ENCODE results near the gene SLC35F3.

DNA sequence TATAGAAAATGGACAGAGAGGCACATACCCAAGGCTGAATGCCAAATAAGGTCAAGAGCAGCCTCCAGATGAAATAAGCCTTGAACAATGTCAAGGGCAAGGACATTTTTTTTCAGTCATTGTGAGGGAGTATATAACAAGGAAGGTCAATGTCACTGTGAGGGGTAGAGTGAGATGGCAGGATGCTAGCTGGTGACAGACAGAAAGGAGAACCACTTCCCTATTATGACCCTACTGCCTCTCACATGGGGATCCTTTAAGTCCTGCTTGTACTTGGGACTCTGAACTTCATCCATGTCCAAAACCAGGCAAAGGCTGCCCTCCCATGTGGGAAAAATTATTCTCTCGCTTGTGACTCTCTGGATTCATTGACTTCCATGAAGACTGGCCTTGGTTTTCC is 349.3 kb downstream of the SLC35F3 start:
- TF ChIP-seq EZH2phosphoT487 (IDR thresholded peaks at IDR 0.05; ENCODE audit: borderline replicate concordance, low read depth): no peak
- no peak for TF ChIP-seq YY1 (IDR thresholded peaks at IDR 0.05; ENCODE audit: low read depth)
- TF ChIP-seq, protein P1, sequence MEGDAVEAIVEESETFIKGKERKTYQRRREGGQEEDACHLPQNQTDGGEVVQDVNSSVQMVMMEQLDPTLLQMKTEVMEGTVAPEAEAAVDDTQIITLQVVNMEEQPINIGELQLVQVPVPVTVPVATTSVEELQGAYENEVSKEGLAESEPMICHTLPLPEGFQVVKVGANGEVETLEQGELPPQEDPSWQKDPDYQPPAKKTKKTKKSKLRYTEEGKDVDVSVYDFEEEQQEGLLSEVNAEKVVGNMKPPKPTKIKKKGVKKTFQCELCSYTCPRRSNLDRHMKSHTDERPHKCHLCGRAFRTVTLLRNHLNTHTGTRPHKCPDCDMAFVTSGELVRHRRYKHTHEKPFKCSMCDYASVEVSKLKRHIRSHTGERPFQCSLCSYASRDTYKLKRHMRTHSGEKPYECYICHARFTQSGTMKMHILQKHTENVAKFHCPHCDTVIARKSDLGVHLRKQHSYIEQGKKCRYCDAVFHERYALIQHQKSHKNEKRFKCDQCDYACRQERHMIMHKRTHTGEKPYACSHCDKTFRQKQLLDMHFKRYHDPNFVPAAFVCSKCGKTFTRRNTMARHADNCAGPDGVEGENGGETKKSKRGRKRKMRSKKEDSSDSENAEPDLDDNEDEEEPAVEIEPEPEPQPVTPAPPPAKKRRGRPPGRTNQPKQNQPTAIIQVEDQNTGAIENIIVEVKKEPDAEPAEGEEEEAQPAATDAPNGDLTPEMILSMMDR (IDR thresholded peaks at IDR 0.05): no peak
- no peak for TF ChIP-seq CHD2 (IDR thresholded peaks at IDR 0.05; ENCODE audit: low read length, partially characterized antibody)
- TF ChIP-seq, protein P2, sequence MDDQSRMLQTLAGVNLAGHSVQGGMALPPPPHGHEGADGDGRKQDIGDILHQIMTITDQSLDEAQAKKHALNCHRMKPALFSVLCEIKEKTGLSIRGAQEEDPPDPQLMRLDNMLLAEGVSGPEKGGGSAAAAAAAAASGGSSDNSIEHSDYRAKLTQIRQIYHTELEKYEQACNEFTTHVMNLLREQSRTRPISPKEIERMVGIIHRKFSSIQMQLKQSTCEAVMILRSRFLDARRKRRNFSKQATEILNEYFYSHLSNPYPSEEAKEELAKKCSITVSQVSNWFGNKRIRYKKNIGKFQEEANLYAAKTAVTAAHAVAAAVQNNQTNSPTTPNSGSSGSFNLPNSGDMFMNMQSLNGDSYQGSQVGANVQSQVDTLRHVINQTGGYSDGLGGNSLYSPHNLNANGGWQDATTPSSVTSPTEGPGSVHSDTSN (IDR thresholded peaks at IDR 0.05): no peak
- no peak for TF ChIP-seq JUND (IDR thresholded peaks at IDR 0.05)
- no peak for TF ChIP-seq RAD21 (IDR thresholded peaks at IDR 0.05; ENCODE audit: low read length)
- TF ChIP-seq POLR2AphosphoS5 (IDR thresholded peaks at IDR 0.05; ENCODE audit: low read depth, low read length): no peak
- no peak for TF ChIP-seq RCOR1 (IDR thresholded peaks at IDR 0.05; ENCODE audit: low read length)
- TF ChIP-seq, protein P3, sequence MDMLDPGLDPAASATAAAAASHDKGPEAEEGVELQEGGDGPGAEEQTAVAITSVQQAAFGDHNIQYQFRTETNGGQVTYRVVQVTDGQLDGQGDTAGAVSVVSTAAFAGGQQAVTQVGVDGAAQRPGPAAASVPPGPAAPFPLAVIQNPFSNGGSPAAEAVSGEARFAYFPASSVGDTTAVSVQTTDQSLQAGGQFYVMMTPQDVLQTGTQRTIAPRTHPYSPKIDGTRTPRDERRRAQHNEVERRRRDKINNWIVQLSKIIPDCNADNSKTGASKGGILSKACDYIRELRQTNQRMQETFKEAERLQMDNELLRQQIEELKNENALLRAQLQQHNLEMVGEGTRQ (IDR thresholded peaks at IDR 0.05; ENCODE audit: borderline replicate concordance, low read depth, low read length): no peak
- TF ChIP-seq GATA2 (CRISPR knock-in tag; IDR thresholded peaks at IDR 0.05): no peak

Data from SK-N-SH (cell line).